Measurements from ENCODE around the gene MID1IP1.

DNA sequence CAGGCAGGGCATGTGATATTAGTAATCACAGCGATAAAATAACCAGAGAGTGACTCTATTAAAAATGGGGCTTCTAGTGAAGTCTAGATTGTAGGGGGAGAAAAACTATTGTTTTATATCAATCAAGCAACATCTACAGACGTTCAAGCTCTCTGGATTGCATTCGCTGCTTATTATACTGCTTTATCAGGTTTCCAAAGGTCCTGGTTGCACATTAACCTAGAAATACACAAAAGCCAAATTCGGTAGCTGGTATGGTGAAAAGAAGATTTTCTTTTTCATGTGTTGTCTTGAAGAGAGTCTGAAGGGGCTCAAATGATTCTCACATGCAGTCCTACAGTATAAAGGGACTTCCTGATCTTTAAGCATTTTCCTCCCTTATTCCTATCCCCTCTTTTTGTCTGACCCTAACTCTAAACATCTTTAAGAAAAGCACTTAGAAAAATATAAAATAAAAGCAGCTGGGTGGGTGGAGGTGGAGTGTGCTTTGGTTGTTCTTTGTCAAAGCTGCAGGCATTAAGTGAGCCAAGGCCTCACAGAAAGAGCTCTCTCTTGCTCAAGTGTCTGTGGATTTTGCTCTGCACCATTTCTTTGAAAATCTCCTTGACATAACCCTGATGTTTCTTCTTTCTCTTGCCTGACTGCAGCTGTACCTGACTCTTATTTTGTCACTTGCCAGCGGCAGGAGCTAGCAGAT, 46.1 kb downstream of the MID1IP1 start:
- TF ChIP-seq, protein P1, sequence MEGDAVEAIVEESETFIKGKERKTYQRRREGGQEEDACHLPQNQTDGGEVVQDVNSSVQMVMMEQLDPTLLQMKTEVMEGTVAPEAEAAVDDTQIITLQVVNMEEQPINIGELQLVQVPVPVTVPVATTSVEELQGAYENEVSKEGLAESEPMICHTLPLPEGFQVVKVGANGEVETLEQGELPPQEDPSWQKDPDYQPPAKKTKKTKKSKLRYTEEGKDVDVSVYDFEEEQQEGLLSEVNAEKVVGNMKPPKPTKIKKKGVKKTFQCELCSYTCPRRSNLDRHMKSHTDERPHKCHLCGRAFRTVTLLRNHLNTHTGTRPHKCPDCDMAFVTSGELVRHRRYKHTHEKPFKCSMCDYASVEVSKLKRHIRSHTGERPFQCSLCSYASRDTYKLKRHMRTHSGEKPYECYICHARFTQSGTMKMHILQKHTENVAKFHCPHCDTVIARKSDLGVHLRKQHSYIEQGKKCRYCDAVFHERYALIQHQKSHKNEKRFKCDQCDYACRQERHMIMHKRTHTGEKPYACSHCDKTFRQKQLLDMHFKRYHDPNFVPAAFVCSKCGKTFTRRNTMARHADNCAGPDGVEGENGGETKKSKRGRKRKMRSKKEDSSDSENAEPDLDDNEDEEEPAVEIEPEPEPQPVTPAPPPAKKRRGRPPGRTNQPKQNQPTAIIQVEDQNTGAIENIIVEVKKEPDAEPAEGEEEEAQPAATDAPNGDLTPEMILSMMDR (IDR thresholded peaks at IDR 0.05 in 2 of 3, conservative IDR thresholded peaks at IDR 0.05 in 1 of 3; ENCODE audit: control insufficient read depth in 2 of 3, extremely low read depth in 1 of 3, insufficient read depth in 1 of 3, low read depth in 3 of 3, low read length in 3 of 3): no peak
- TF ChIP-seq CUX1 (IDR thresholded peaks at IDR 0.05; ENCODE audit: insufficient replicate concordance, low read depth, low read length) (no peak), RELA (IDR thresholded peaks at IDR 0.05; ENCODE audit: borderline replicate concordance, partially characterized antibody) (no peak), TAF1 (IDR thresholded peaks at IDR 0.05; ENCODE audit: borderline replicate concordance, low read depth, low read length) (no peak)
